Medulla oblongata (tissue), 1 donor: ENCODE results near the gene SPA17.

ENCODE experiments used
- DNase-seq: peaks from one replicate; pipeline ENCODE4 v3.0.0-alpha.2; 2015; ENCODE audit errors: extremely low spot score

Gene SPA17

GRCh38 chr11:124724979-124725718 is 51.4 kb downstream of the SPA17 start:
- DNase-seq: no peak

GRCh38 chr11:124725719-124726105 is 52.0 kb downstream of the SPA17 start:
- DNase-seq: no peak

GRCh38 chr11:124727474-124727873 is 53.8 kb downstream of the SPA17 start:
- no peak for DNase-seq

GRCh38 chr11:124728134-124728533 is 54.4 kb downstream of the SPA17 start:
- DNase-seq: no peak

GRCh38 chr11:124729571-124729970 is 55.9 kb downstream of the SPA17 start:
- no peak for DNase-seq

GRCh38 chr11:124732230-124732629 is 58.5 kb downstream of the SPA17 start:
- DNase-seq: no peak

GRCh38 chr11:124736736-124737135 is 63.0 kb downstream of the SPA17 start:
- DNase-seq: peak; percentile 17

GRCh38 chr11:124737638-124738305 is 64.1 kb downstream of the SPA17 start:
- no peak for DNase-seq

- DNase-seq: no peak
Observed at GRCh38 chr11:124738713-124739478, 65.2 kb downstream of the SPA17 start.

GRCh38 chr11:124739479-124740276 is 66.0 kb downstream of the SPA17 start, which contains the start of gene NRGN:
Gene NRGN (plus strand): TSS chr11:124739942. CDS start chr11:124740085, 143 bp downstream.
- peak; percentile 74 for DNase-seq

- no peak for DNase-seq
Observed at GRCh38 chr11:124740277-124740882, 66.7 kb downstream of the SPA17 start.

- no peak for DNase-seq
Observed at GRCh38 chr11:124742555-124742954, 68.9 kb downstream of the SPA17 start.

- DNase-seq: no peak
Observed at GRCh38 chr11:124743050-124743449, 69.3 kb downstream of the SPA17 start.

GRCh38 chr11:124745270-124745834 is 71.6 kb downstream of the SPA17 start:
- no peak for DNase-seq

- DNase-seq: no peak
Observed at GRCh38 chr11:124745835-124746620, 72.3 kb downstream of the SPA17 start.

- peak; percentile 14 for DNase-seq
Observed at GRCh38 chr11:124746621-124747243, 73.0 kb downstream of the SPA17 start.
